Posterior cingulate gyrus (tissue), 11 donors: ENCODE measurements around the gene MASTL.
A peak's percentile ranks its signal among the peaks of the same experiment; 100 is the strongest.
"Not testable (repeated sequence)": the region's sequence is repeated elsewhere in the genome, so short reads cannot be mapped to it uniquely, and the experiment has no call there.

Source experiments
- DNase-seq, 10 donors: peaks; one replicate each; pipeline versions ENCODE4 v3.0.0 to v3.0.0-alpha.2; 2020 to 2021; ENCODE audit warnings: mixed read lengths in 3 of 10
- intact Hi-C: fragments of 100-400 bp; cut with DNase I; formaldehyde crosslinking; loops from one replicate; pipeline ENCODE4 v1.15.1; 2023

The MASTL gene

DNA sequence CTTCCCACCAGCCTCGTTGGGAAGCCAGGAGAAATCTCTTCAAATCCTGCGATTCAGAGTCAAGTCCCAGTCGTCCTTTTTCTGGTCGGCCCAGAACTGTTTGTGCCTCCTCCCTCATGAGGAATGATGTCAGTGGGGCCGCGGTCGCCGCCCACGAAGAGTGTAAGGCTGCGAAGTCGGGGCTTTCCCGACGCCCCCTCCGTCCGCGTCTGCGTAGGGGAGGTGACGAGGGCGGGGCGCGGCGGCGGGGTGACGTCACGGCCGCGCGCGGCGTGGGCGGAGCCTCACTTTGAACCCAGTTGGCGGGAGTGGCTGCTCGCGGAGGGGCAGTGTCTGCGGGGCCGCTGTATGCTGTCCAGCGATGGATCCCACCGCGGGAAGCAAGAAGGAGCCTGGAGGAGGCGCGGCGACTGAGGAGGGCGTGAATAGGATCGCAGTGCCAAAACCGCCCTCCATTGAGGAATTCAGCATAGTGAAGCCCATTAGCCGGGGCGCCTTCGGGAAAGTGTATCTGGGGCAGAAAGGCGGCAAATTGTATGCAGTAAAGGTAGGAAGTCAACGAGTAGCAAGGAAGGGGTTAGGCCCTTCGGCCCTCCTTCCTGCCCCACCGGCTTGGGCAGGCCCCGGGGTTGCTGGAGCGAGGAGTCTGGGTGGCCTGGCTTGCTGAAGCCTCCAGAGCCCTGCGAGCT lies at the start of gene MASTL:
TSS of gene MASTL (plus strand) at position 287 of the 689 bp plus-strand sequence. CDS start at position 362, 75 bp downstream.
- DNase-seq = peak; percentile 78 to 99 (median 88)
- intact Hi-C loops = loop anchor here (2.0 kb wide), 1 partner anchor 86 kb away; the partner anchor contains the start of gene ACBD5

DNA sequence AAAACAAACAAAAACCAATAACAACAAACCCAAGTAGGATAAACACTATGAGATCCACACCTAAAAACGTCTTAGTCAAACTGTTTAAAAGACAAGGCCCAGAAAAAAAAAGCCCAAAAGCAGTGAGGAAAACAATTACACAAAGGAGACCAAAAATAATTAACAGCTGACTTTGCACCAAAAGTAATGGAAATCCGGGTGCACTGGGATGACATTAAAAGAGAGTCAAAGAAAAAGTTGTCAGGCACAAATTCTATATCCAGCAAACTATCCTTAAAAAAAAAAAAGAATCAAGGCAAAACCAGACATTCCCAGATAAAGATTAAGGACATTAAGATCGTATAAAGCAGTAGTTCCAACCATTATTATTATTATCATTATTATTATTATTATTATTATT lies 47.0 kb upstream of the MASTL start:
- no peak for DNase-seq
- intact Hi-C loops = no loop called here

DNA sequence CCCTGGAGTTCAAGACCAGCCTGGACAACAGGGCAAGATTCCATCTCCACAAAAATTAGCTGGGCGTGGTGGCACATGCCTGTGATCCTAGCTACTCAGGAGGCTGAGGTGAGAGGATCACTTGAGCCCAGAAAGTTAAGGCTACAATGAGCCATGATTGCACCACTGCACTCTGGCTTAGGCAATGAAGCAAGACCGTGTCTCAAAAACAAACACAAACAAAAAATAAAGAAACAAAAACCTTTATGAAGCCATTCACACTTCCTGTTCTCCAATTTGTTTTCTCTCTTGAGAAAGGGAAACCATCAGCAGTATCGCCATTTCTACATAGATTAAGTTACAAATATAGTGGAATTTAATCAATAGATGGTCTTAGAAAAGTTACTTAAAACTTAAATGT lies 20.8 kb upstream of the MASTL start:
- intact Hi-C loops = no loop called here
- no peak for DNase-seq

DNA sequence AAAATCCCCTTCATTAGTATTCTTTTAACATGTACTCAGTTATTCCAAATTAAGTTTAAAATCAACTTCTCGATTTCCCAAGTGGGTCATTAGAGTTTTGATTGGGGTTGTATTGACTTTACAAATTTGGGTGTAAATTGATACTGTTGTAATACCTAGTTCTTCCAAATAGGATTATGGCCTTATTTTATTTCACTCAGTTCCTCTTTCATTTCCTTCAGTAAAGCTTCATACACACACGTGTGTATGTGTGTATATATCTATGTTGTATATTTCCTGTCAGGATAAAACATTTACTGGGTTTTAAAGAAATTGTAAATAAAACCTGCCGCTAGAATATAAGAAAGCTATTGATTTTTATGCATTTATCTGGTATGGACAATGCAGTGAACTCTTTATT lies 16.9 kb upstream of the MASTL start:
- intact Hi-C loops = no loop called here

DNA sequence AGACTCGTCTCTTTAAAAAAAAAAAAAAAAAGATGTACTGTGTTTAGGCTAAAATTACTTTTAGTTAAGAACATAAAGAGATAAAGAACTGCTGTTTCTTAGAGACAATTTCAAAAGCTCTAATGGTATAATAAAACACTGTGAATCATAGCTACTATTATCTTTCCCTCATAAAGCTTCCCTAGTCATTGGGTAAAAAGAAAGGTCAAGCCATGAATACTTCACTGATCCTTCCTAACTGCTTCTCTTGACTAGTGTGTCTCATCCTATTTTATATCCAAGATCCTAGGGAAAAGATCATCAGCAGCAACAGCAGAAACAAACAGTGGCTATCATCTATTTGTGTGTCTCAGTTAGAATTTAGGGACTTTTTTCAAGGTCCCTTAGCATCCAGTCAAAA lies 11.5 kb upstream of the MASTL start:
- no peak for DNase-seq
- intact Hi-C loops = no loop called here

More for the DNA sequence above, 16.9 kb upstream of the MASTL start:
- DNase-seq = no peak

DNA sequence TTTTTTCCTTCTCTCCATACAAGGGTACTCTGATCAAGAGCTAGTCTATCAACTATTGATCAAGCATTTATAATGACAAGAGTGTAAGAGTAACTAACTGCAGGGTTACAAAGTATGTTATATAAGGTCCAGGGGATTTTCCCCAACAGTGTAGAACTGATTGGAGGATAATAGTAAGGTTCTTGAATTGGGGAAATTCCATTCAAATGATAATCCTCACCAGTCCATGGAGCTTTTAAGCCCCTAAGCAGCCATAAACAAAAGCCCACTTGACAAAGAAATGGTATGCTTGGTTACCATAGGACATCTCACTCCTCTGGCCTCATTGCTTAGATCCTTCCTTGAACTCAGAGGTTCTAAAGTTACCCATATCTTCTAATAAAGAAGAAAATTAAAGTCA lies 9.2 kb upstream of the MASTL start:
- intact Hi-C loops = no loop called here
- no peak for DNase-seq

DNA sequence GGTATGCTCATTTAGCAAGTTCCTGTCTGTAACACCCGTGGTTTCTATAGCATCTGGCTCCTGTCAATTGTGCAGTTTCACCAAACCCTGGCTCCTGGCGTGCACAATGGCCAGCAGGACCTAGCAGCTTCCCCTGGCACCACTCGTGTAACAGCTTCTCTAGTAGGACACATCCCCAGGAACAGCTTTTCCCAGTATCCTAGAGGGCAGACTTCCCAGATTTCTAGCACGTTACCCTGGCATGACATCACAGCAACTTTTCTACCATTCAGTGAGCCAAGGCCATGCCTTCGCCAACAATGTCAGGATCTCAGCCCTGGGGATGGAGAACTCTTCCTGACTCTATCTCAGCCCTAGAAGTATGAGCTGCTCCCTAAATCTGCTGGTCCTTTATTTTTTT lies 7.5 kb upstream of the MASTL start:
- DNase-seq = no peak
- intact Hi-C loops = no loop called here

DNA sequence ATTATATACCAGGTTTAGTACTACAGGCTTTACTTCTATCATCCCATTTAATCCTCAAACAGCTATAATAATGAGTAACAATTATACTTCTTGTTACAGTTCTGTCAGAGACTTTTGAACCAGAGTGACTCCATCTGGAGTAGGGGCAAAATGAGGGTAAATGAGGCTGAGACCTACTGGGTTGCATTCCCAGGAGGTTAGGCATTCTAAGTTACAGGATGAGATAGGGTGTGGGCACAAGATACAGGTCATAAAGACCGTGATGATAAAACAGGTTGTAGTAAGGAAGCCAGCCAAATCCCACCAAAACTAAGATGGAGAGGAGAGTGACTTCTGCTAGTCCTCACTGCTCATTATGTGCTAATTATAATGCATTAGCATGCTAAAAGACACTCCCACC lies 4.9 kb upstream of the MASTL start:
- intact Hi-C loops = loop anchor here (5.0 kb wide), 2 partner anchors 48 to 288 kb away; partner anchors contain the start of genes ABI1 and ANKRD26

DNA sequence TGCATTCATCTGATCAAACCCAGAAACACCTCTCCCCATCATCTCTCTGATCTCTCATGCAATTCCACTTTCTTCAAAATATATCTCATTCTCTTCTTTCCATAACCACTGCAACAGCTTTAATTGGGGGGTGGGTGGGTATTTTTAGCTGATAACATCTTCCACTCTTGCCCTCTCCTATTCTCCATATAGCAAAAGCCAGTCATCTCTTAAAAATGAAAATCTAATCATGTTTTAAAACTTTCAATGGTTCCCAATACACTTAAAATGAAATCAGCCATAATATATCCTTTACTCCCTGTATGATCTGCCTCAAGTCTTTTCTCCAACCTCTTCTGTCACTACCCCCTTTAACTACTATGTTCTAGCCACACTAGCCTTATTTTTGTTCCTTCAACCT lies 2.5 kb upstream of the MASTL start:
- intact Hi-C loops = loop anchor here (5.0 kb wide), 2 partner anchors 50 to 290 kb away; partner anchors contain the start of genes ABI1 and ANKRD26
- no peak for DNase-seq

More for the DNA sequence above, 4.9 kb upstream of the MASTL start:
- no peak for DNase-seq

DNA sequence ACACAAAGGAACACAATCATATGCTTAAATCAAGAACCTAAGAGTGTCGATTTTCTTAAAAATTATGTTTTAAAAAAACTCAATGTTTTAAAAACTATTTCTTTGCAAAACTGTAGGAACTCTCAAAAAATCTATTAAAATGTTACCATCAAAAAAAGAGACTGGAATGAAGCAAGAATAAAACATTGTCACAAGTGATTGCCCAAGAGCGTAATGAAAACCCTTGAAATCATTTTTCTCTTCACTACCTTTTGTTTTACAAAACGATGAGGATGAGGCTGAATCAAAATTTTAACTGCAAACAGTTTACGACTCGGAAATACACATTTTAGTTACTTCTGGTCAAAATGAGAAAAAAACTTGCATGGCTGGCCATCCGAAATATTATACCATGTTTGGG lies 1.8 kb upstream of the MASTL start:
- intact Hi-C loops = loop anchor here (5.0 kb wide), 2 partner anchors 51 to 291 kb away; partner anchors contain the start of genes ABI1 and ANKRD26
- no peak for DNase-seq

DNA sequence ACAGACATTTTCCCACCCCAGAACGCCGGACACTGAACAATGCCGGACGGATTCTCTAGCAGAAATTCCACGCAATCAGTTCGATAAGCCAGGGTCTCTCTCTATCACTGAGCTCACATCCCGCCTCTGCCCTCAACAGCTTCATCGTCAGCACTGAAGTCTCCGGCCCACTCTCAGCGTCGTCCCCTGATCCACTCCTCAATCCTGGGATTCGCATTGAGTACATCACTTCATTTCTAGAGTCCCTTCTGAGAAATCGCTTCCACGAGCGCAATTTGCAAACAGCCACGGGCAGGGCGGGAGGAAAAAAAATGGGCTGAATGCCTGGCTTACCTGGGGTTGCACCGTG lies 1.3 kb upstream of the MASTL start:
- DNase-seq = peak in 3 of 10 donors; percentile 4 to 86 (median 22)
- intact Hi-C loops = loop anchor here (2.0 to 5.0 kb wide), 3 partner anchors 52 to 292 kb away; partner anchors contain the start of genes ABI1, ACBD5 and ANKRD26

DNA sequence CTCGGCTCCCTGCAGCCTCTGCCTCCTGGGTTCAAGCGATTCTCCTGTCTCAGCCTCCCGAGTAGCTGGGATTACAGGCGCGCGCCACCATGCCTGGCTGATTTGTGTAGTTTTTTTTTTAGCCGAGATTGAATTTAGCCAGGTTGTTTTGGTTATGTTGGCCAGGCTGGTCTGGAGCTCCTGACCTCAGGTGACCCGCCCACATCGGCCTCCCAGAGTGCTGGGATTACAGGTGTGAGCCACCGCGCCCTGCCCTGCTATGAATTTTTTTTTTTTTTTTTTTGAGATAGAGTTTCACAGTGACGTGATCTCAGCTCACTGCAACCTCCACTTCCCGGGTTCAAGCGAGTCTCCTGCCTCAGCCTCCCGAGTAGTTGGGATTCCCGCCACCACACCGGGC lies 1.4 kb downstream of the MASTL start:
- DNase-seq, intact Hi-C loops: not testable (repeated sequence)

DNA sequence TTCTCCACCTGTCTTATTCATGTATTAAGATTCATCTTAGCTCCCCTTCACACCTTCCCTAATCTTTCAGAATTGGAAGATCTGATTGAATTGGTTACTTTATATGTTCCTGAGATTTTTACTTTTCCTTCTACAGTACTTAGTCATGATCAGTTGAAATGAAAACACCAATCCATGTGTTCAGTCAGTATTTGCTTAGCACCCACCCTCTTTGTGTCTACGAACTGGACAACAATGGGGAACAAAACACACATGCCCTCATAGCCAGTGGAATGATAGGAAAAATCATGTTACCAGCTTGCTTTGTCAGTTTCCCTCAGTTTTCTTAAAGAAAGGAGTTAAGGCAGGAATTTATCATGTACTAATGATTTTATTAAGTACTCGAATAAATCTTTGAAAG lies 2.0 kb downstream of the MASTL start:
- DNase-seq = no peak
- intact Hi-C loops = no loop called here

DNA sequence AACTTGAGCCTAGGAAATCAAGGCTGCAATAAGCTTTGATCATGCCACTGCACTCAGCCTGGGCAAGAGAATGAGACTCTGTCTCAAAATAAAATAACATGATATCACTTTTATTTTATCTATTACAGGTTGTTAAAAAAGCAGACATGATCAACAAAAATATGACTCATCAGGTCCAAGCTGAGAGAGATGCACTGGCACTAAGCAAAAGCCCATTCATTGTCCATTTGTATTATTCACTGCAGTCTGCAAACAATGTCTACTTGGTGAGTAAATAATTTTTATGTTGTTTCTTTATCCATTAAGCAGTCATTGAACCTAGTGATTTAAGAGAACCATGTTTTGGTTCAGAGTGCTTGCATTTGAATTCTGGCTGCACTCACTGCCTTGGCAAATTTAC lies 3.3 kb downstream of the MASTL start:
- DNase-seq = no peak
- intact Hi-C loops = no loop called here

DNA sequence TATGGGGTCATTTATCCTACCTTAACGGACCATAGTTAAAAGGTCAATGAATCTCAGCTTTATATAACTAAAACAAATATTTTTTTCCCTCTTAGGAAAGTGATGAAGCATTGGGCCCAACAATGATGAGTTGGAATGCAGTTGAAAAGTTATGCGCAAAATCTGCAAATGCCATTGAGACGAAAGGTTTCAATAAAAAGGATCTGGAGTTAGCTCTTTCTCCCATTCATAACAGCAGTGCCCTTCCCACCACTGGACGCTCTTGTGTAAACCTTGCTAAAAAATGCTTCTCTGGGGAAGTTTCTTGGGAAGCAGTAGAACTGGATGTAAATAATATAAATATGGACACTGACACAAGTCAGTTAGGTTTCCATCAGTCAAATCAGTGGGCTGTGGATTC lies 14.7 kb downstream of the MASTL start:
- intact Hi-C loops = no loop called here
- DNase-seq = no peak

DNA sequence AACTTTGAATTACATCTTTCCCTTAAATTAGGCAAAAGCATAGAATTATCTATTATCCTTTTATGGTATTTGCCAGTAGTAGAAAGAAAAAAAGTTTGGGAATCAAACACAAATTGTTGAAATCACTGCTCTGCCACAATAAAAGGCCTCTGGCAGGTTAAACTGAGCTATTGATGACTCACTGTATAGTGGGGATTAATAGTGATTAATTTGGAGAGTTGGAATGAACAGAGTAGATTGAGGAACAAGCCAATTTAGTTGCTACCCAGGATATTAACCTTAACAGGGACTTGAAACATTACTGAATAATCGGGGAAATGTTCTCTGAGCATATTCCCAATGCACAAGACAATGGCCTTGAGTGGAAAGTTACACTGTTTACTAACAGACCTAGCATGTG lies 33.1 kb downstream of the MASTL start:
- intact Hi-C loops = no loop called here
- no peak for DNase-seq

DNA sequence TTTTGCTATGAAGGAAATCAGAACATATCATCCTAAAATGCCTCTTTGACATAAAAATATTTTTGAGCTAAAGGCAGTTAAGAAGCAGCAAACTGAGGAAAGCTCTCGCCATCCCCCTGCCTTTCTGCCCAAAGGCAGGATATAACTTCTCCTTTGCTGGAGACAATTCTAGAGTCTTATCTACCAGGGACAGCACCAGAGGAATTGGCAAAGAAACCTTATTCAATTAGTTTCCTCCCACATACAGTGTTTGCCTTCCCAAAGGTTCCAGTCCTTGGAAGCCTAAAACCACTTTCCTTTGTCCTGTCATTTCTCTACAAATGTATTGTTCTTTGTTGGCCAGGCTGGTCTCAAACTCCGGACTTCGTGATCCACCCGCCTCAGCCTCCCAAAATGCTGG lies 33.7 kb downstream of the MASTL start:
- intact Hi-C loops = no loop called here
- DNase-seq = no peak

DNA sequence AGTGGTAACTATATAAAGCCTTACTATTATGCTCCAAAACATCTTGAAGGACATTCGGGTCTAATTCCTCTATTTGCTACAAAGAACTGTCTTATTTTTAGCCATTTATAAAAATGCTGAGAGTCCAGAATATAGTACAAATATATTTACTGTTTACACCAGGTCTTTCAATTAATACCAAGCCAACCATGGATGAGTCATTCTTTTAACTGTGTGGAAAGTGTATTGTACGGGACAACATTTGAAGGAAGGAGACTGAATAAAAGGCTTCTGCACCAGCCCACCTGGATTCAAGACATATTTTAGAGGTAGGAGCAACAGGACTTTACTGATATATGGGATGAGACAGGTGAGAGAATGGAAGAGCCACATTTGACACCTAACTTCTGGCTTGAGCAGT lies 35.4 kb downstream of the MASTL start:
- intact Hi-C loops = no loop called here
- DNase-seq = no peak

DNA sequence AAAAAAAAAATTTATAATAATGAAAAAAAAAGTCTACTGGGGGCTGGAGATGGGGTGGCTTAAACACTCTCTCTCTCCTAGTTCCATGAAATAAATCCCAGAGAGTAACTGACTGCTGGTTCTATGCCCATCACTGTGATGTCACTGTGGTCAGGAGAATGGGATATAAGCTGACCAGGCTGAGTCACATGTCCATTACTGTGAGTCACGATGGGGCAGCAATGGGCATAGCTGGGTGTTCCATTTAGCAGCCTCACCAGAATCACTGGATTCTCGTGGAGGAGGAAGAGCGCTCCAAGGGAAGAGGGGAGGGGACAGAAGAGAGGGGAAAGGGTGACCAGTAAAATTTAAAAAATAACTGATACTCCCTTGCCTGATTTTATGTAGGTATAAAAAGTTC lies 37.1 kb downstream of the MASTL start:
- no peak for DNase-seq
- intact Hi-C loops = no loop called here

DNA sequence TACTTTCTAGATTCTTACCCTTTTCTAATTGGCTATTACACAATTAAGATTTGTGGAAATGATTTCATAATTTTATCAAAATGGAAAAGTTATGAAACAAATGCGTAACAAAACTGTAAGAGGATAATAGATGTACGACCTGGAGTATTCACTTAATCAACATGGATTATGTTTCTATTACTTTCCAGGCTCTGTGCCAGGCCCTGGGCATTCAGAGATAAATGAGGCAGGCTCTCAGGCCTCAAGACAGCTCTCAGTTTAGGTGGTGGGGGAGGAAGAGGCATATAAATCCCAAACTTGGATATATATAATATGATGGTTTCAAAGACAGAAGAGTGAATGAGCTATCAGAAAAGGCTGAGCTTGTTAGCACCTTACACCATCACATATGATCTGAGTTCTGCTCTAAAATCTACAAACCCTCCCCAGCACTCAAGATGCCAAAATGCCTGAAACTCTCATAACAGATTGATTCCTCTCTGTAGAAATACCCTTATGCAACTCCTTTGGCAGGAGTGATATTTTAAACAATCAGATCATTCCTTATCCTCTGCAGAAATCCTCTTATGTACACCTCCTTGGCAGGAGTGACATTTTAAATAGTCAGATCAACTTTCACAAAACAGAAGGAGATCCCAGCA lies 42.9 kb downstream of the MASTL start:
- intact Hi-C loops = no loop called here
- no peak for DNase-seq

DNA sequence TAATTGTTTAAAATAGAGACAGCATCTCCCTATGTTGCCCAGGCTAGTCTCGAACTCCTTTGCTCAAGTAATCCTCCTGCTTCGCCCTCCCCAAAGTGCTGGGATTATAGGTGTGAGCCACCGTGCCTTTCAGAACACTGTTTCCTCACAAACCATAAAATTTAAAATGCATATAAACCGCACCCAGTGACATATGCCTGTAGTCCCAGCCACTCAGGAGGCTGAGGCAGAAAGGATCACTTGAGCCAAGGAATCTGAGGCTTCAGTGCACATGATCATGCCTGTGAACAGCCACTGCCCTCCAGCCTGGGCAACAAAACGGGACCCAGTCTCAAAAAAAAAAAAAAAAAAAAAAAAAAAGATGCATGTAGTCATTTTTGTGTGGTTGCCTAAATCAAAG lies 48.7 kb downstream of the MASTL start:
- intact Hi-C loops = no loop called here
- no peak for DNase-seq

DNA sequence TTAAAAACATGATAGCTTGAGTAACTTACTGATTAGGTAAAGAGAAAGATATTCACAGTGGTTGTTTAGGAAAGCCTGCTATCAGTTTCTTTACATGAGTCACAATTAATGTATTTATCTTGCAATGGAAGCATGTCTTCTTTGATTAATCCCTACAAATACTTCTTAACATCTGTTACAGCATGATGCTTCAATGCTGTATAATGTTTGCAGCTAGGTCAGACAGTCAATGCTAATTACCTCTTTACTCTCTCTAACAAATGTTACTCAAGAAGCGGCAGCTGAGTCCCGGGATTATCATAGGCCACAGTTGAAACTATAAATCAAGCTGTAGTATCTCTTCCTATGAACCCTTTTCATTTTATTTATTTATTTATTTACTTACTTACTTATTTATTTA lies 52.2 kb downstream of the MASTL start:
- DNase-seq = no peak
- intact Hi-C loops = no loop called here
